8988T (cell line): ENCODE measurements around the gene CSNK1G1.
"Not testable (repeated sequence)": the region's sequence is repeated elsewhere in the genome, so short reads cannot be mapped to it uniquely, and the experiment has no call there.

Experiments used
- DNase-seq: peaks from one replicate; pipeline ENCODE4 v3.0.0; 2011

The CSNK1G1 gene

GRCh38 chr15:64127521-64128270, 228.3 kb downstream of the CSNK1G1 start:
- DNase-seq, result no peak

- no peak for DNase-seq
These were observed 230.0 kb downstream of the CSNK1G1 start for GRCh38 chr15:64125978-64126377.

GRCh38 chr15:64122936-64123351, 233.0 kb downstream of the CSNK1G1 start:
- DNase-seq, result no peak

GRCh38 chr15:64122444-64122843, 233.5 kb downstream of the CSNK1G1 start:
- no peak for DNase-seq

GRCh38 chr15:64121614-64122013, 234.4 kb downstream of the CSNK1G1 start:
- DNase-seq, result no peak

- not testable (repeated sequence) for DNase-seq
These were observed 235.7 kb downstream of the CSNK1G1 start for GRCh38 chr15:64120322-64120721.

GRCh38 chr15:64117759-64118487, 238.1 kb downstream of the CSNK1G1 start:
- no peak for DNase-seq
